ENCODE measurements around the gene SPRR2B.
"Not testable (repeated sequence)": the region's sequence is repeated elsewhere in the genome, so short reads cannot be mapped to it uniquely, and the experiment has no call there.

The SPRR2B gene

DNA sequence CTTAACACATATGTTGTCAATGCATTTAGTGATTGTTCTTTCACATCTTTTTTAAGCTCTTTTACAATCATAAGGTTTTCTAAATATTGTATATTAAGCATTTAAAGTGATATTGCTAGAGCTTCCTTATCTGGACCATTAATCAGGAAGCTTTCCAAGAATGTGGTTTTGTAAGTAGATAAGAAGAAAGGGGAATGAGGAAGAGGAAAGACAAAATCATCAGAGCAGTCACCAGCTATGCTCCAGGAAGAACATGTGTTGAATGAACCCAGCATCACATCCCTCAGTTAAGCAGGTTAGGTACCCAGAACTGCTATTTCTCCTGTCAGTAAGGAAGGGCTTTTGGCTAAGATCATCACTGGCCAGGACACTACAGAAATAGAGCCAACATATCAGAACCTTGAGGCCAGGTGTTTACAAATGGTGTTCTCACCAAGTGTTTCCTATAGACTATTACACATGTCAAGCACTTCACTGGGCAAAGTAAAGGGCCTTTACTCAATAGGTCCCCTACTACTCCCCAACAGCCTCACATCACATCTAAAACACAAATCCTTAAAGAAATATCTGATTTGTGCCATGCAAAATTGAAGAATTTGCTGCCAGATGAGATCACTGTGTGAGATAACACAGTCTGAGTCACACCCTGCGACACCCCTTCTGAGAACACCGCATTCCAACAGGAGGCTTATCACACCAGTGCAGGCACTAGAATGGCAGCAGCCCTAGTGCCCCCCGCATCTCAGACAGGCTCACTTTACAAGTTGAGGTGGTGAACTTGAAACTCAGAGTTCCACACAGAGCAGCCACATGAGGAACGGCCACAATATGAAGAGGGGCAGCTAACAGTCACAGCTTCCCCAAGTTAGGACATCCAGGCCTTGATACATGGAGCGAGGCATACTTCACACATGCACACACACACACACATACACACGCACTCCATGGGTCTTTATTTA lies 12.3 kb downstream of the SPRR2B start:
- no peak overlapping the region for H3K4me3 Mint-ChIP-seq
- no peak overlapping the region for H3K27ac Mint-ChIP-seq
- H3K36me3 Mint-ChIP-seq (ENCODE audit: low read depth) = no peaks in the 10 kb centered on the region
- no peaks in the 10 kb centered on the region for H3K9me3 Mint-ChIP-seq
- peaks cover 62% of the 10 kb centered on the region for H3K27me3 Mint-ChIP-seq
- no peaks in the 10 kb centered on the region for H3K4me1 Mint-ChIP-seq (ENCODE audit: low read depth)

DNA sequence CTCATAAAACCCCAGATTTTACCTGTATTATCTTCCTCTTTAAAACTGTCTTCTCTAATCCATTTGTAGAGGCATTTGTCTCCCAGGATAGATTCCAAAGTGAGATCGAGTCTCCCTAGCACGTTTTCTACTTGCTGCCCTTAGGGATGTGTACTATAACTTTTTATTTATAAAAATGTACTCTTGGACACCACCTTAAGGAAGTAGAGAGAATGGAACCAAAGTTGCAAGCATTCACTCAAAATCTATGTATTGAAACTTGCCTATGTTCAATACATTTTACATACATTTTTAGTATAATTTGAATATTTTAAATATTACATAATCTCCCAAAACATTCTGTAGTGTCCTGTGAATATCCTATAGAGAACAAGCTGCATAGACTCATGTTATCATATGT lies 13.3 kb downstream of the SPRR2B start:
- peaks cover 66% of the 10 kb centered on the region for H3K27me3 Mint-ChIP-seq
- H3K36me3 Mint-ChIP-seq (ENCODE audit: low read depth) = no peaks in the 10 kb centered on the region
- H3K9me3 Mint-ChIP-seq = no peaks in the 10 kb centered on the region
- no peak overlapping the region for H3K27ac Mint-ChIP-seq
- H3K4me3 Mint-ChIP-seq = no peak overlapping the region
- H3K4me1 Mint-ChIP-seq (ENCODE audit: low read depth) = no peaks in the 10 kb centered on the region

DNA sequence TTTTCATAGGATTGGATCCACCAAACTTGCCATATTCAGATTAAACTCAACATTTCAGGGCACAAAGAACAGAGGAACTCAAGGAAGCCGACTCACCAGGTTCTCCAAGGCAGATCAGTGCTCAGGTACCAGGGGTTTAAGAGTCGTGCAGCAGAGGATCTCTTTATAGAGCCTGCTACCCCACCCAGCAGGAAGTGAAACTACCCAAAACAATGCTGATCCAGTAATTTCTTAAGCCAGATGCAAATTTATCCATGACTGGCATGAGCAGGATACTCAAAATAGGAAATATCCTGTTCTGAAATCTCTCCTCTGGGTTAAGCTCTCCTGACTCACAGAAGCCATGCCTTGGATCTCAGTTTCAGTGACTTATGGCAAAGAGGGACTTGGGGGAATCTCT lies 14.0 kb downstream of the SPRR2B start, which contains the start of gene SPRR2A:
Gene SPRR2A, minus strand, starts transcription at position 138 of the 400 bp plus-strand sequence. CDS start 777 bp downstream, outside the sequence.
- Mint-ChIP-seq H3K9me3 (no peaks in the 10 kb centered on the region), H3K4me3 (no peak within 1 kb of the TSS), H3K27me3 (peaks cover 70% of the 10 kb centered on the region), H3K27ac (no peak within 1 kb of the TSS), H3K4me1 (ENCODE audit: low read depth) (no peaks in the 10 kb centered on the region), H3K36me3 (ENCODE audit: low read depth) (no peaks in the 10 kb centered on the region)

DNA sequence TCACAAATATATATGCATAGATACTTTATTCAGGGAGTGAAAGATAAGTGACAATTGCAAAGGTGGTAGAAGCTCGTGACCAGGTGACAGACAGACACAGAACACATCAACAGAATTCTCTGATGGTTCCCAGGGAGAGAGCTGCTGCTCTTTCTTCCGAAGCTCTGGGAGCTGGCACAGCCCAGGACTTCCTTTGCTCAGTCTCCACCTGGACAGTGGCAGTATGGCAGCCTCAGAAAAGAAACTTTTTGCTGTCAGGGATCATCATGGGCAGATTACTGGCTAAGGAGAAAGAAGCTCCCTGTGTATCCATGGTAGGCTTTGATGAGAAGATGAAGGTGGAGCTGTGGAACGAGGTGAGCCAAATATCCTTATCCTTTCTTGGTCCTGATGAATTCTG lies 15.3 kb downstream of the SPRR2B start:
- not testable (repeated sequence) for H3K9me3 Mint-ChIP-seq; H3K36me3 Mint-ChIP-seq (ENCODE audit: low read depth); H3K4me3 Mint-ChIP-seq; H3K27ac Mint-ChIP-seq; H3K4me1 Mint-ChIP-seq (ENCODE audit: low read depth)
- peaks cover 73% of the 10 kb centered on the region for H3K27me3 Mint-ChIP-seq

DNA sequence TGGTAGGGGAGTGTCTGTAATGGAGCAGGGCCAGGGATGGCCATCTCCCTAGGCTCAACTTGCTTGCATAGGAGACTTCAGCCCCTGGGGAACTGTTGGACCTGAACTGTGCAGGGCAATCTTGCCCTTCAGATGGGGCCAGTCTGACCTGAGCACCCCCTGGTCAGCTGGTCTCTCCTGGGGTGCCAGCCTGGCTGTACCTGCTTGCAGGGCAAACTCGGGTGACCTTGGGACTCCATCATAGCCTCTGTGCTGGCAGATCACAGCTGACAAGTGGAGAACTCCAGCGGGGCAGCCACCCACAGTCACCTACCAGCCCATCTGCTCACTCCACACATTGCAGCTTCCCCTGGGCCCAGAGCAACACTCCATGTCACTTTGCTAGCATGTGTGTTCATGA lies 22.2 kb downstream of the SPRR2B start:
- H3K27me3 Mint-ChIP-seq = peaks cover 66% of the 10 kb centered on the region
- no peak overlapping the region for H3K4me3 Mint-ChIP-seq
- H3K4me1 Mint-ChIP-seq (ENCODE audit: low read depth) = no peaks in the 10 kb centered on the region

DNA sequence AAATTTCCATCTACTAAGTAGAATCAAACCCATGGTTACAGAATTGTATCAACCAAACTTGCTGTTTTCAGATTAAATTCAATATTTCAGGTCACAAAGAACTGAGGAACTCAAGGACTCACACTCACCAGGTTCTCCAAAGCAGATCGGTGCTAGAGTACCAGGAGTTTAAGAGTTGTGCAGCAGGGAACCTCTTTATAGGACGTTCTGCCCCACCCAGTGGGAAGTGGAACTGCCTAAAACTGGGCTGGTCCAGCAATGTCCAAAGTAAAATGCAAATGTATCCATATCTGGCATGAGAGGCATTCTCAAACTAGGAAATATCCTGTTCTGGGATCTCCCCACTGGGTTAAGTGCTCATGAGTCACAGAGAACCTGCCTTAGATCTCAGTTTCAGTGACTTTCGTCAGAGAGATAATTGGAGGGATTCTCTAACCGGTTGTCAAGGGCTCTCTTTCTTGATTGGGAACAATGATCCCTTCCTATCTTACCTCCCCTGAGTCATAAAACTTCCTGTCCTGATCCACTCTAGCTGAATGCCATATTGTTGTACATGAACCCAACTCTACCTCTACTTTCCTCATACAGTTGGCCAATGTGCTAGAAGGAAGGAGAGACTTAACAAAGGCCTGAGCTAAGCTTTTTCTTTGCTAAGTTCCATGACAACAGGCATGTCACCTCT lies 30.3 kb downstream of the SPRR2B start, which contains the start of gene SPRR2D:
Gene SPRR2D, minus strand, starts transcription at position 171 of the 682 bp plus-strand sequence. CDS start 774 bp downstream, outside the sequence.
- no peak within 1 kb of the TSS for H3K4me3 Mint-ChIP-seq
- H3K27ac Mint-ChIP-seq = no peak within 1 kb of the TSS
- H3K4me1 Mint-ChIP-seq (ENCODE audit: low read depth) = no peaks in the 10 kb centered on the region
- H3K36me3 Mint-ChIP-seq (ENCODE audit: low read depth) = no peaks in the 10 kb centered on the region
- no peaks in the 10 kb centered on the region for H3K9me3 Mint-ChIP-seq
- H3K27me3 Mint-ChIP-seq = peaks cover 69% of the 10 kb centered on the region

More for the DNA sequence above, 22.2 kb downstream of the SPRR2B start:
- Mint-ChIP-seq H3K27ac (no peak overlapping the region), H3K36me3 (ENCODE audit: low read depth) (no peaks in the 10 kb centered on the region), H3K9me3 (no peaks in the 10 kb centered on the region)

DNA sequence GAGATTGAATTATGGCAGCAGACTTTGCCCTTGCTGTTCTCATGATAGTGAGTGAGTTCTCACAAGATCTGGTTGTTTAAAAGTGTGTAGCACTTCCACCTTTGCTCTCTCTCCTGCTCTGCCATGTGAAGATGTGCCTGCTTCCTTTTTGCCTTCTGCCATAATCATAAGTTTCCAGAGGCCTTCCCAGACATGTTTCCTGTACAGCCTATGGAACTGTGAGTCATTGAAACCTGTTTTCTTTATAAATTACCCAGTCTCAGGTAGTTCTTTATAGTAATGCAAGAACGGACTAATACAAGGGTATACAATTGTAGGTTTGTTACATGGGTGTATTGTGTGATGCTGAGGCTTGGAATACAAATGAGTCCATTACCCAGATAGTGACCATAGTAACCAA lies 36.2 kb downstream of the SPRR2B start:
- H3K36me3 Mint-ChIP-seq (ENCODE audit: low read depth) = no peaks in the 10 kb centered on the region
- peaks cover 37% of the 10 kb centered on the region for H3K27me3 Mint-ChIP-seq
- no peak overlapping the region for H3K27ac Mint-ChIP-seq
- no peaks in the 10 kb centered on the region for H3K9me3 Mint-ChIP-seq
- H3K4me3 Mint-ChIP-seq = no peak overlapping the region
- H3K4me1 Mint-ChIP-seq (ENCODE audit: low read depth) = no peaks in the 10 kb centered on the region

DNA sequence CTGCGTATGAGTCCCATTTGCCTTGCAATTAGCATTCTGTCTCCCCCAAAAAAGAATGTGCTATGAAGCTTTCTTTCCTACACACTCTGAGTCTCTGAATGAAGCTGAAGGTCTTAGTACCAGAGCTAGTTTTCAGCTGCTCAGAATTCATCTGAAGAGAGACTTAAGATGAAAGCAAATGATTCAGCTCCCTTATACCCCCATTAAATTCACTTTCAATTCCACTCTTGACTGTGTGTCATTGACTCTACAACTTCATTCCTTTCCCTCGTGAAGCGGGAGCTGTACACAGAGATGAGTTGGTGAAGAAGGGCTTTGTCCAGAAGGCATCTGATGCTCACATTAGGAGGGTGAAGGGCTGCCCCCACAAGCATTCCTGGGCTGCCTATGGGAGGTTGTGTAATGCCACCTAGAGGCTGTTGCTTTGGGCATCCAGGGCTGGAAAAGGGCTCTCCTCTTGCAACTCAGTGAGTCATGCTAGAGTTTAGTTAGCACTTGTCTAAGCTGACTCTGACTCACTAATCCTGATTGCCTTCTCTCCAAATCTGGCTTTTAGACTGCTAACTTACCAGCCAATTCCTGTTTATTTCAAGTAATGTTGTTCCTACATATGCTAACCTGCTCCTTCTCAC lies 38.6 kb downstream of the SPRR2B start:
- H3K27ac Mint-ChIP-seq = no peak overlapping the region
- peaks cover 38% of the 10 kb centered on the region for H3K27me3 Mint-ChIP-seq
- no peaks in the 10 kb centered on the region for H3K4me1 Mint-ChIP-seq (ENCODE audit: low read depth)
- no peaks in the 10 kb centered on the region for H3K9me3 Mint-ChIP-seq
- no peak overlapping the region for H3K4me3 Mint-ChIP-seq
- no peaks in the 10 kb centered on the region for H3K36me3 Mint-ChIP-seq (ENCODE audit: low read depth)

DNA sequence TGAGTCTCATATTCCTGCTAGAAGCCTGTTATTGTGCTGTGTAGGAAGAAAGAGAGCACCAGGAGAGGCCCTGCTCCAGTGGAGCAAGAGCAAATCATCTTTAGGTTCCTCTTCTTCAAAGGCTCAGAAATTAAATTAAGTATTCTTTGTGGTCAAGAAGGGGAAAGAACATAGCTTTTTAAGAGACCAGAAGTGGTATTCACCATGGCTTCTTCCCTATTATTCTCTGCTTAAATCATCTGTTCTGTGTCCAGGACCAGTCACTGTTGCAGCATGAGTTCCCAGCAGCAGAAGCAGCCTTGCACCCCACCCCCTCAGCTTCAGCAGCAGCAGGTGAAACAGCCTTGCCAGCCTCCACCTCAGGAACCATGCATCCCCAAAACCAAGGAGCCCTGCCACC lies 39.3 kb downstream of the SPRR2B start:
- Mint-ChIP-seq H3K27ac (no peak overlapping the region), H3K4me3 (no peak overlapping the region), H3K36me3 (ENCODE audit: low read depth) (no peaks in the 10 kb centered on the region), H3K9me3 (no peaks in the 10 kb centered on the region), H3K4me1 (ENCODE audit: low read depth) (no peaks in the 10 kb centered on the region), H3K27me3 (peaks cover 33% of the 10 kb centered on the region)

DNA sequence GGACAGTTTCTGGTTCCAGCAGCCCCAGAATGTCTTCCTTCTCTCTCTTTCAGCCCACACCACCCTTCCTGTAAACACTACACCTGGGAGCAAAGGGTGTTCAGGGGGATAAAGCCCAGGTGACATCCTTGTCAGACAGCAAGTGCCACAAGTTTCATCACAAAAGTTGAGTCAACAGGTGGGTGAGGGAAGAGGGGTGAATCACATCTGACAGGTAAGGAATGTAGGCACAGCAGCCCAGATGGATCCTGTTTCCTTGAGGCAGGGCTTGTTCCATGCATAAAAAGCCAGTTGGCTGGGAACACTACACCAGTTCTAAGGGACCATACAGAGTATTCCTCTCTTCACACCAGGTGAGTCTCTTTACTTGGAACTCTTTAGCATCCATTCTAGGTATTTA lies 40.5 kb downstream of the SPRR2B start, which contains the start of gene SPRR1B:
Gene SPRR1B, plus strand, starts transcription at position 309 of the 400 bp plus-strand sequence. CDS start 1,143 bp downstream, outside the sequence.
- Mint-ChIP-seq H3K27me3 (peaks cover 30% of the 10 kb centered on the region), H3K36me3 (ENCODE audit: low read depth) (no peaks in the 10 kb centered on the region), H3K27ac (no peak within 1 kb of the TSS), H3K9me3 (no peaks in the 10 kb centered on the region), H3K4me1 (ENCODE audit: low read depth) (no peaks in the 10 kb centered on the region), H3K4me3 (no peak within 1 kb of the TSS)

DNA sequence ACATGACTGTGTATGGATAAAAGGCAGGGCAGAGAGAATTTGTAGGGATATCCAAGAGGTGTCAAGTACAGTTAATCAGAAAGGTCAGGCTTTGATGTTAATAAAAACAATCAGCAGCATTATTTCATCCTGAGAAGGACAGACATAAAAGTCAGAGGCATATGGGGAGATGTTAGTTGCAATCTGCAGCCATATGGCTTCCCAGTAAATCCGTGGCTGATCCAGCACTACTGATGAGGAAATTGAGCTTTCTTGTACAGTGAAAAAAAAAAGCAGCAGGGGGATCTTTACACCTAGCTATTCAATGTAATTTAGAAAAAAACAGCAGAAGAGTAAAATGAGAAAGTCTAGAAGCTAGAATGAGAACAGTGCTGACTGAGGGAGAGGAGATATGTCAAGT lies 42.6 kb downstream of the SPRR2B start:
- no peaks in the 10 kb centered on the region for H3K9me3 Mint-ChIP-seq
- no peak overlapping the region for H3K4me3 Mint-ChIP-seq
- no peaks in the 10 kb centered on the region for H3K36me3 Mint-ChIP-seq (ENCODE audit: low read depth)
- H3K4me1 Mint-ChIP-seq (ENCODE audit: low read depth) = no peaks in the 10 kb centered on the region
- H3K27ac Mint-ChIP-seq = no peak overlapping the region
- H3K27me3 Mint-ChIP-seq = peaks cover 29% of the 10 kb centered on the region

DNA sequence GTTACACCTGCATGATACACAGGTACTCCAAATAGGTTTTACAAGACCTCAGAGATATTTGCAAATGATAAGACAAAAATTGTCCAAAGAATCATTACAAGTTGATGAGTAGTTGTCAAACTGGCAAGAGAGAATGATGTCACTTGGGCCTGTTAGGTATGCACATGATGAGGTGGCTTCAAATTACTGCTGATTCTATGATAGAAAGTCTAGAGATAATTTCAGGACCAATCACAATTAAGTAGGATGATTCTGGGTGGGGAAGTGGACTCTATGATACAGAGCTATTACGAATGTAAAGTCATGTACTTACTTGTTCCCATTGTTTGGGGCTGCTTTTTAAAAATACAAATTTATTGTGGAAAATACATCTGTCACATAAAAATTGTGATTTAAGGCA lies 45.6 kb downstream of the SPRR2B start:
- Mint-ChIP-seq H3K9me3 (no peaks in the 10 kb centered on the region), H3K27me3 (peaks cover 40% of the 10 kb centered on the region), H3K4me1 (ENCODE audit: low read depth) (no peaks in the 10 kb centered on the region), H3K4me3 (no peak overlapping the region), H3K27ac (no peak overlapping the region), H3K36me3 (ENCODE audit: low read depth) (no peaks in the 10 kb centered on the region)

DNA sequence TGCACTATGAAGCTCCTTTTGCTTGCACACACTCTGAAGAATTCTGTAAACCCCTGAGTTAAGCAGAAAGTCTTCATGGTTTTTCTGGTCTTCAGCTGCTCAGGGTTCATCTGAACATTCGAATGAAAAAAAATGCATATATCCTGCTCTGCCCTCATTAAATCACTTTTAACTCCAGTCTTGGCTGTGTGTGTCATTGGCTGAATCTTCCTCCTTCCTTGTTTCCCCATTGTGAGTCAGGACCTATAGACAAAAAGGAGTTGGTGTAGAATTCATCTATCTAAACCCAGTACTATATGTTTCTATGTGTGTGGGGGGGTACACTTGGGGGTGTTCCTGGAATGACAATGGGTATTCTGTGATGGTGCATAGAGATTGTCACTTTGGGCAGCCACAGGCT lies 47.0 kb downstream of the SPRR2B start:
- Mint-ChIP-seq H3K27ac (no peak overlapping the region), H3K4me3 (no peak overlapping the region), H3K36me3 (ENCODE audit: low read depth) (no peaks in the 10 kb centered on the region), H3K27me3 (peaks cover 45% of the 10 kb centered on the region), H3K4me1 (ENCODE audit: low read depth) (no peaks in the 10 kb centered on the region), H3K9me3 (no peaks in the 10 kb centered on the region)

DNA sequence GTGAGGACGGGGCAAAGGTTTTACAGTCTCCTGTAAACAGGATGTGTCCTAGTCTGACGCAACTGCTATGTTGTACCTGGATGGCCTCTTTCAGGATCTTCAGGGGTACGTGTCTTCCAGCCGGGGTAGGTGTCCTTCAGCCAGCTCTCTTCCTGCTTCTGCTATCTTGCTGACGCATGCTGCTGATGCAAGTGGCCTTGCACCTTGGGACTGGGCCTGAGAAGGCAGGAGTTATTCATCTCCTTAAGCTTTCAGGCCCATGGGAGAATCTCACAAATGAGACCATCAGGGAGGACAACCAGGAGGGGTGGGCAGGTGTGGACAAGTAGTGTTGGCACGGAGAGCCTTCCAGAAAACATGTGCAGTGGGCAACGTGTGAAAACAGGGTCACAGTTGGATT lies 48.3 kb downstream of the SPRR2B start:
- H3K4me3 Mint-ChIP-seq = no peak overlapping the region
- peaks cover 44% of the 10 kb centered on the region for H3K27me3 Mint-ChIP-seq
- H3K27ac Mint-ChIP-seq = no peak overlapping the region
- no peaks in the 10 kb centered on the region for H3K36me3 Mint-ChIP-seq (ENCODE audit: low read depth)
- H3K4me1 Mint-ChIP-seq (ENCODE audit: low read depth) = no peaks in the 10 kb centered on the region
- H3K9me3 Mint-ChIP-seq = no peaks in the 10 kb centered on the region

DNA sequence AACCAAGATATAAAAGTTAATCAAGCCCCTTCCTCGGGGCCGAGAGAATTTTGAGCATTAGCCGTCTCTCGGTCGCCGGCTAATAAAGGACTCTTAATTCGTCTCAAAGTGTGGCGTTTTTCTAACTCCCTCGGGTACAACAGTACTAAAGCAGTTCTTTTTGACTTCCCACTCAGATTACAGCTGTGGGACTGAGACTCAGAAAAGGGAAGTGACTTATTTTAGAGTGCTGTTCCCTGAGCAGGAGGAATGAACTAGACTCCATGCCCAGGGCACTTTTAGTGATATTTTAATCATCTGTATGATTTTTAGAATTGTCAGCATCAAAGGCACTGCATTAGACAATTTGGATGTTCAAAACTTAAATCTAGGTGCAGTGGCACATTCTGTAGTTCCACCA lies 49.1 kb downstream of the SPRR2B start:
- H3K4me3 Mint-ChIP-seq; H3K36me3 Mint-ChIP-seq (ENCODE audit: low read depth); H3K4me1 Mint-ChIP-seq (ENCODE audit: low read depth); H3K27ac Mint-ChIP-seq; H3K9me3 Mint-ChIP-seq: not testable (repeated sequence)
- H3K27me3 Mint-ChIP-seq = peaks cover 45% of the 10 kb centered on the region

All from stimulated activated naive CD8-positive, alpha-beta T cell treated with anti-CD3 and anti-CD28 coated beads, Interleukin-15, Interleukin-2, amounts not matched to agents 100 ng/mL and 50 ng/mL, for 24 hours (primary cell).